HG02642 (cell line): Measurements from ENCODE around the gene ASB18.

ENCODE experiments used
- ATAC-seq: cut with Tn5 transposase; IDR thresholded peaks from one replicate; pipeline ENCODE4 v1.9.1; 2021; ENCODE audit warnings: mild to moderate bottlenecking; ENCODE audit not compliant: unreplicated experiment, poor library complexity

Gene ASB18

GRCh38 chr2:236176951-236177350 lies 87.3 kb downstream of the ASB18 start:
- no peak for ATAC-seq

GRCh38 chr2:236176417-236176816 lies 87.8 kb downstream of the ASB18 start:
- ATAC-seq = no peak

GRCh38 chr2:236175548-236176150 lies 88.6 kb downstream of the ASB18 start:
- no peak for ATAC-seq

- no peak for ATAC-seq
These were observed 90.2 kb downstream of the ASB18 start for GRCh38 chr2:236173729-236174607.

- no peak for ATAC-seq
These were observed 91.0 kb downstream of the ASB18 start for GRCh38 chr2:236173036-236173728.

GRCh38 chr2:236172255-236173035 lies 91.8 kb downstream of the ASB18 start:
- no peak for ATAC-seq

GRCh38 chr2:236171680-236172254 lies 92.4 kb downstream of the ASB18 start:
- ATAC-seq = no peak

- no peak for ATAC-seq
These were observed 93.0 kb downstream of the ASB18 start for GRCh38 chr2:236171181-236171679.

- ATAC-seq = no peak
These were observed 93.5 kb downstream of the ASB18 start for GRCh38 chr2:236170590-236171165.

- no peak for ATAC-seq
These were observed 94.2 kb downstream of the ASB18 start for GRCh38 chr2:236169741-236170589.

GRCh38 chr2:236169151-236169721 lies 95.0 kb downstream of the ASB18 start:
- no peak for ATAC-seq

- ATAC-seq = no peak
These were observed 95.8 kb downstream of the ASB18 start, which contains the start of gene GBX2 for GRCh38 chr2:236168110-236169080. TSS of gene GBX2 (minus strand) at chr2:236168386. CDS start at chr2:236167971, 415 bp downstream.

- no peak for ATAC-seq
These were observed 96.7 kb downstream of the ASB18 start for GRCh38 chr2:236167297-236168109.

- ATAC-seq = no peak
These were observed 97.4 kb downstream of the ASB18 start for GRCh38 chr2:236166796-236167296.

GRCh38 chr2:236165842-236166795 lies 98.1 kb downstream of the ASB18 start:
- ATAC-seq = no peak
